HG03045 (cell line): ENCODE results near the gene RAPGEF2.
"Not testable (repeated sequence)": the region's sequence is repeated elsewhere in the genome, so short reads cannot be mapped to it uniquely, and the experiment has no call there.

Source experiments
- ATAC-seq: cut with Tn5 transposase; IDR thresholded peaks from one replicate; pipeline ENCODE4 v1.9.1; 2021; ENCODE audit warnings: mild to moderate bottlenecking, moderate library complexity; ENCODE audit not compliant: unreplicated experiment

RAPGEF2 gene

GRCh38 chr4:159303435-159303834 is 200.6 kb downstream of the RAPGEF2 start:
- ATAC-seq: no peak

DNA sequence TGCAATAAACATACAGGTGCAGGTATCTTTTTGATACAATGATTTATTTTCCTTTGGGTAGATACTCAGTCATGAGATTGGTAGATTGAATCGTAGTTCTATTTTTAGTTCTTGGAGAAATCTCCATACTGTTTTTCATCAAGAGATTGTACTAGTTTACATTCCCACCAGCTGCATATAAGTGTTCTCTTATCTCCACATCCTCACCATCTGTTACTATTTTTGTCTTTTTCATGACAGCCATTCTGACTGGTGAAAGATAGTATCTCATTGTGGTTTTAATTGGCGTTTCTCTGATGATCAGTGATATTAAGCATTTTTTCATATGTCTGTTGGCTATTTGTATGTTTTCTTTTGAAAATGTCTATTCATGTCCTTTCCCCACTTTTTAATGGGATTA is 202.2 kb downstream of the RAPGEF2 start:
- ATAC-seq: no peak

DNA sequence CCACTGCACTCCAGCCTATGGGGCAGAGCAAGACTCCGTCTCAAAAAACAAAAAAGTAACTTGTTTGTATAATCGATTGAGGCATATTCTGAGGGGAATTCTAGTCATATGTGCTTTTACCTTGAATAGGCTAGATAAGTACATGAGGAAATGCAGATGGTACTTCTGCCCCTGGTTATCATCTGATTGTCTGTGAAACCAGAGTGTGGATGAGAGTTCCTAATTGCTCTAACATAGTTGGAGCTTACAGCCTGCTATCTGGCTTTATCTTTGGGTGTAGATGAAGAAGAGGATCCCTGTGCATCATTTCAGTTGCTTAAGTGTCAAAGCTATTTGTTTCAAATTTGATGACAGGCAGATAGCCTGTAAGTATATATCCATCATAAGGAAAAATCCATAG is 205.1 kb downstream of the RAPGEF2 start:
- no peak for ATAC-seq

- ATAC-seq: no peak
Measured at GRCh38 chr4:159308566-159309340, 205.9 kb downstream of the RAPGEF2 start.

DNA sequence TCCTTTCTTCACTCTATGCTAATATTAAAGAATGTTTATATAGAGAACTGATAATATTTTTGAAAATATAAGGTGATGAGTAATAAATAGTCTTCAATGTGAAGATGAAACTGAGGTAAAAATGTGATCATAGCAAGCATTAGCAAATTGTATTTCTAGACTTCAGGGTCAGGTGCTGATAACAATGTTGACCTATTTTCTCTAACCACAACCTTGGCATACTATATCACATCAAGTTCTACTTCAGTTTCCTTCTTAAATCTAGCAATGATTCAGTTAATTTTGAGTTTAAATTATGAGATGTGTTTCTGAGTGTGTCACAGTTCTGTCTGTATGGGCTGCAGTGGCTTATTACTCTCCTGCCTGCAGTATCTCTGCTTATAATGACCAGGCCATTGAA is 209.4 kb downstream of the RAPGEF2 start:
- no peak for ATAC-seq

GRCh38 chr4:159315879-159316278 is 213.0 kb downstream of the RAPGEF2 start:
- not testable (repeated sequence) for ATAC-seq

GRCh38 chr4:159317203-159317602 is 214.3 kb downstream of the RAPGEF2 start:
- ATAC-seq: no peak

DNA sequence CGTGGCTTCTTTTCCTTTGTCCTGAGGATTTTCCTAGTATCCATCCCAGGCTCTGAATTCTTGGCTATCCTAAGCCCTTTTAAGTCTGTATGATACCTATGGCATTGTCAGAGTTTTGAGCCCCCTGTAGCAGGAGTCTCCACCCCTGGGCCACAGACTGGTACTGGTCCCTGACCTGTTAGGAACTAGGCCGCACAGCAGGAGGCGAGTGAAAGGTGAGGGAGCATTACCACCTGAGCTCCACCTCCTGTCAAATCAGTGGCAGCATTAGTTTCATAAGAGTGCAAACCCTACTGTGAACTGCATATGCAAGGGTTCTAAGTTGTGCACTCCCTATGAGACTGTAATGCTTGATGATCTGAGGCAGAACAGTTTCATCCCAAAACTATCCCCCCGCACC is 216.1 kb downstream of the RAPGEF2 start:
- ATAC-seq: no peak

- no peak for ATAC-seq
Measured at GRCh38 chr4:159326480-159326879, 223.6 kb downstream of the RAPGEF2 start.

GRCh38 chr4:159328766-159329165 is 225.9 kb downstream of the RAPGEF2 start:
- no peak for ATAC-seq

DNA sequence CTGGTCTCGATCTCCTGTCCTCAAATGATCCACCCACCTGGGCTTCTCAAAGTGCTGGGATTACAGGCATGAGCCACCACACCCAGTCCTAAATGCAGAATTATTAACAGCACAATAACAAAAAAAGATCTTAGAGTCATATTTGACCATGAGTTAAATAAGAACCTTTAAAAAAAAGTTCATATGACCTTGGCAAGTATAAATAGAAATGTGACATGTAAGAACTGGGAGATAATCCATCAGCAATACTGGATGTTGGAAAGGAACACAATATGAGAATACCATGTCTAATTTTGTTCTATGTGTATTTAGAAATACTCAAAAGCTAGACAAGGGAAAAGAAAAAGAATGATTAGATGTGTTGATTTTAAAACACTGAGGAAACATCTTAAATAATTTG is 231.6 kb downstream of the RAPGEF2 start:
- ATAC-seq: no peak

GRCh38 chr4:159337041-159337440 is 234.2 kb downstream of the RAPGEF2 start:
- ATAC-seq: no peak

DNA sequence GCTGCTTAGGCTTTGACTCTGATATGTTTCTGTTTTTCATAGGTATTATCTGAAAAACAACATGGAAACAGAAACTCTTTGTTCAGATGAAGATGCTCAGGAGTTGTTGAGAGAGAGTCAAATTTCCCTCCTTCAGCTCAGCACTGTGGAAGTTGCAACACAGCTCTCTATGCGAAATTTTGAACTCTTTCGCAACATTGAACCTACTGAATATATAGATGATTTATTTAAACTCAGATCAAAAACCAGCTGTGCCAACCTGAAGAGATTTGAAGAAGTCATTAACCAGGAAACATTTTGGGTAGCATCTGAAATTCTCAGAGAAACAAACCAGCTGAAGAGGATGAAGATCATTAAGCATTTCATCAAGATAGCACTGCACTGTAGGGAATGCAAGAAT is 238.6 kb downstream of the RAPGEF2 start:
- no peak for ATAC-seq

GRCh38 chr4:159342374-159342773 is 239.5 kb downstream of the RAPGEF2 start:
- no peak for ATAC-seq

GRCh38 chr4:159343116-159343515 is 240.2 kb downstream of the RAPGEF2 start:
- ATAC-seq: no peak

GRCh38 chr4:159344877-159345276 is 242.0 kb downstream of the RAPGEF2 start:
- no peak for ATAC-seq

DNA sequence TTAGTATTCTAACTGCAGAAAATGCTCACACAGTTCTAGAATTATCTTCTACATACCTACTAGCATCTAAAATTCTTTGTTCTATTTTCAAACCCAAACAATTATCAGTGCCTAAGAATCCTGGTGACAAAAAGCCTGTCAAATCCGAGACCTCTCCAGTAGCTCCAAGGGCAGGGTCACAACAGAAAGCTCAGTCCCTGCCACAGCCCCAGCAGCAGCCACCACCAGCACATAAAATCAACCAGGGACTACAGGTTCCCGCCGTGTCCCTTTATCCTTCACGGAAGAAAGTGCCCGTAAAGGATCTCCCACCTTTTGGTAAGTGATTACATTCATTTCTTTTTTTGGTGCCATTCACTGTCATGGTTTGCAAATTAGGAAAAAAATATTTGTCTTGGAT is 243.8 kb downstream of the RAPGEF2 start:
- ATAC-seq: no peak

- no peak for ATAC-seq
Measured at GRCh38 chr4:159347813-159348212, 244.9 kb downstream of the RAPGEF2 start.

DNA sequence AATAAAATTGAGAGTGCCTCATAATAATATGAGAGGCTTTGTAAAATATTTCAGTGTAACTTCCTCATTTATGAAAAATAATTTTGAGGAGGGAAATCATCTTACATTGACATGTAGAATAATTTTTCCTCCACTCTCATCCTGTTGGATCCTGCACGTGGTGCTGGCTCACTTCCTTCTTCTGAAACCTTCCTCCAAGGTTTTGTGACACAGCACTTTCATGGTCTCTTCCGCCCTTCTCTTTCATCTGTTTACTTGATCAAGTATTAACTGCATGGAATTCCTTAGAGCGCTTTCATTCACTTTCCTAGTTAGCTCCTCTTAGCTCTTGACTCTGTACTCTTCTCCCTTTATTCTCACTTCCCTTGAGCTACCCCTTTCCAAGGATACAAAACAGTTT is 246.5 kb downstream of the RAPGEF2 start:
- ATAC-seq: no peak

DNA sequence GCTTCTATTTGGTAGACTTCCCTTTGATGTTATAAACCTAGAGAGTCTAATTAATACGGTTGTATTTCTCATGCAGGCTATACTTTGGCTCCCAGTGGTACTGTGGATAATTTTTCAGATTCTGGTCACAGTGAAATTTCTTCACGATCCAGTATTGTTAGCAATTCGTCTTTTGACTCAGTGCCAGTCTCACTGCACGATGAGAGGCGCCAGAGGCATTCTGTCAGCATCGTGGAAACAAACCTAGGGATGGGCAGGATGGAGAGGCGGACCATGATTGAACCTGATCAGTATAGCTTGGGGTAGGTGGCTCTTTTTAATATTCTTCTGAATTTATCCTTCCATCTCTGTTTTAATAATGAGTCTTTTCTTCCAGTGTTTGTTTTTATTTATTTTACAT is 249.7 kb downstream of the RAPGEF2 start:
- no peak for ATAC-seq

- no peak for ATAC-seq
Measured at GRCh38 chr4:159353422-159354116, 250.7 kb downstream of the RAPGEF2 start.

GRCh38 chr4:159355466-159355865 is 252.6 kb downstream of the RAPGEF2 start:
- no peak for ATAC-seq
